ENCODE results near the gene MT1X. TPM values are rescaled to one million over a fixed set of nuclear protein-coding genes. Genes with fewer than 3 reads are reported as not detected.

The MT1X gene
- total and polyA plus RNA-seq, 2 experiments from 2014 or later, result 293 to 942 TPM

- no peak for TF ChIP-seq ZNF462 (CRISPR knock-in tag; IDR thresholded peaks at IDR 0.05)
- no peak for TF ChIP-seq CREB1 (CRISPR knock-in tag; IDR thresholded peaks at IDR 0.05; ENCODE audit: low read depth)
- no peak for TF ChIP-seq ZNF114 (CRISPR knock-in tag; IDR thresholded peaks at IDR 0.05)
- TF ChIP-seq EZH2 (IDR thresholded peaks at IDR 0.05; ENCODE audit: low read depth, unreplicated experiment), result no peak
- TF ChIP-seq NANOG (IDR thresholded peaks at IDR 0.05; ENCODE audit: borderline replicate concordance), result no peak
- no peak for TF ChIP-seq STAT1 (IDR thresholded peaks at IDR 0.05; ENCODE audit: unreplicated experiment)
These were observed 2.8 kb downstream of the MT1X start (continued) for GRCh38 chr16:56684926-56685590.

- Mint-ChIP-seq H3K27ac (no peak overlapping the region), H3K4me1 (peaks cover 18% of the 10 kb centered on the region)
- peaks cover 23% of the 10 kb centered on the region; the same call in 1 of the 2 replicates for H3K4me1 ChIP-seq (ENCODE audit: insufficient read depth)
- TF ChIP-seq CTCF (conservative IDR thresholded peaks at IDR 0.05; ENCODE audit: low read depth in 2 of 2) (no peak), EZH2phosphoT487 (IDR thresholded peaks at IDR 0.05; ENCODE audit: unreplicated experiment) (no peak)
These were observed 4.5 kb downstream of the MT1X start for GRCh38 chr16:56686758-56687157.

More at GRCh38 chr16:56686758-56687157, 4.5 kb downstream of the MT1X start:
- Histone ChIP-seq H3K4me3 (no peak overlapping the region), H4K20me1 (replicated peaks; ENCODE audit: insufficient read depth) (no peaks in the 10 kb centered on the region), H3K27ac (ENCODE audit: low read depth) (no peak overlapping the region), H3K4me2 (no peak overlapping the region), H2AFZ (no peak overlapping the region), H3K27me3 (ENCODE audit: insufficient read depth) (peaks cover 9% of the 10 kb centered on the region), H3F3A (replicated peaks; ENCODE audit: low read depth) (peaks cover 7% of the 10 kb centered on the region; the same call in 1 of the 2 replicates), H3K9me2 (ENCODE audit: insufficient read depth) (no peaks in the 10 kb centered on the region), H3K79me2 (replicated peaks; ENCODE audit: insufficient read depth) (peaks cover 14% of the 10 kb centered on the region), H3K36me3 (ENCODE audit: insufficient read depth) (no peaks in the 10 kb centered on the region)
- no peak for DNase-seq (ENCODE audit: low spot score)
- H3K9me3 Mint-ChIP-seq, result peaks cover 11% of the 10 kb centered on the region; the same call in 2 of the 3 replicates
- no peak for ATAC-seq
- peaks cover 43% of the 10 kb centered on the region for H3K36me3 Mint-ChIP-seq (ENCODE audit: low read depth)
- no peak overlapping the region for H3K4me3 Mint-ChIP-seq
- H3K27me3 Mint-ChIP-seq (ENCODE audit: insufficient read depth, low read depth, poor library complexity), result peaks cover 26% of the 10 kb centered on the region
